B cell (primary cell): Measurements from ENCODE around the gene AXIN2. TPM values are rescaled to one million over a fixed set of nuclear protein-coding genes. Genes with fewer than 3 reads are reported as not detected.

Experiments used
- ATAC-seq: fragments of 200-7000 bp; cut with Tn5 transposase; one replicate; pipeline ENCODE4 v1.10.0; 2021; ENCODE audit warnings: low read depth, mild to moderate bottlenecking, moderate number of reproducible peaks, moderate library complexity
- CTCF ChIA-PET: fragments of 350-600 bp; sonication (Branson Sonifier 250); formaldehyde crosslinking; loops from one replicate; lab custom pipeline; 2021; ENCODE audit warnings: antibody characterized with exemption, inconsistent platforms; lab: Charles Lee
- POLR2A ChIA-PET: fragments of 350-600 bp; sonication (Branson Sonifier 250); formaldehyde crosslinking; loops from one replicate; lab custom pipeline; 2021; ENCODE audit warnings: antibody characterized with exemption; lab: Charles Lee
- DNase-seq: peaks from one replicate; pipeline ENCODE4 v3.0.0; 2013
- H2AFZ ChIP-seq: 2 replicates; pipeline ENCODE4 v1.6.1; 2012; ENCODE audit warnings: mild to moderate bottlenecking, low read depth, low read length; ENCODE audit not compliant: insufficient read depth, poor library complexity, severe bottlenecking
- H3K27ac ChIP-seq, 2 donors: 1 replicate in 1 of 2; 2 replicates in 1 of 2; pipeline ENCODE4 v1.5.1; 2012 to 2013; ENCODE audit warnings: low read length in 2 of 2, mild to moderate bottlenecking in 2 of 2, moderate library complexity in 1 of 2
- H3K27me3 ChIP-seq, 4 experiments: fragments of 200-600 bp in 1 of 4; sonication (generic) in 1 of 4; replicated peaks in 1 of 4; 1 replicate in 2 of 4; 2 replicates in 2 of 4; pipeline versions ENCODE4 v1.6.1 to v1.7.0; 2013 to 2016; ENCODE audit warnings: low read length in 3 of 4, mild to moderate bottlenecking in 2 of 4, mixed read lengths in 1 of 4, moderate library complexity in 1 of 4; ENCODE audit not compliant: insufficient read depth in 4 of 4, control insufficient read depth in 3 of 4; ENCODE audit errors: control extremely low read depth in 1 of 4
- H3K36me3 ChIP-seq, 2 experiments: replicated peaks in 1 of 2; 1 replicate in 1 of 2; 2 replicates in 1 of 2; pipeline versions ENCODE4 v1.6.1 to v1.7.1; 2013; ENCODE audit warnings: low read length in 1 of 2; ENCODE audit not compliant: insufficient read depth in 2 of 2, control insufficient read depth in 1 of 2; ENCODE audit errors: control extremely low read depth in 1 of 2, extremely low read depth in 1 of 2
- H3K4me1 ChIP-seq, 2 donors: fragments of 200-600 bp in 1 of 2; sonication (generic) in 1 of 2; 1 replicate in 1 of 2; 2 replicates in 1 of 2; pipeline versions ENCODE4 v1.5.1 to v1.6.1; 2013 to 2017; ENCODE audit warnings: low read length in 2 of 2; ENCODE audit not compliant: control insufficient read depth in 2 of 2, insufficient read depth in 2 of 2
- H3K4me2 ChIP-seq: replicated peaks from 2 replicates; pipeline ENCODE3; 2012; ENCODE audit warnings: mild to moderate bottlenecking, low read depth, low read length; ENCODE audit not compliant: poor library complexity, severe bottlenecking
- H3K4me3 ChIP-seq, 5 experiments: fragments of 200-600 bp in 1 of 5; sonication (generic) in 1 of 5; 1 replicate in 3 of 5; 2 replicates in 2 of 5; pipeline versions ENCODE4 v1.5.1 to v1.7.0; 2011 to 2016; ENCODE audit warnings: low read length in 4 of 5, mild to moderate bottlenecking in 4 of 5, low read depth in 2 of 5, control low read depth in 1 of 5, moderate library complexity in 1 of 5; ENCODE audit not compliant: insufficient read depth in 1 of 5; ENCODE audit errors: control extremely low read depth in 1 of 5, extremely low read depth in 1 of 5
- H3K79me2 ChIP-seq: fragments of 200-600 bp; sonication (generic); one replicate; pipeline ENCODE4 v1.6.0; 2016; ENCODE audit warnings: low read length; ENCODE audit not compliant: control insufficient read depth, insufficient read depth
- H3K9ac ChIP-seq: fragments of 200-600 bp; sonication (generic); 2 replicates; pipeline ENCODE4 v1.6.1; 2017; ENCODE audit warnings: mild to moderate bottlenecking, low read length, moderate library complexity
- H3K9me3 ChIP-seq, 3 donors: one replicate each; pipeline versions ENCODE4 v1.6.1 to v1.7.1; 2013; ENCODE audit warnings: low read length in 2 of 3; ENCODE audit not compliant: control insufficient read depth in 2 of 3, insufficient read depth in 1 of 3; ENCODE audit errors: control extremely low read depth in 1 of 3
- H4K20me1 ChIP-seq: 2 replicates; pipeline ENCODE4 v1.6.0; 2012; ENCODE audit warnings: mild to moderate bottlenecking, low read length; ENCODE audit not compliant: insufficient read depth, control insufficient read depth, poor library complexity, severe bottlenecking
- H3K27ac Mint-ChIP-seq: one replicate; pipeline ENCODE4 v1.8.0; 2021; ENCODE audit warnings: mixed read lengths
- H3K27me3 Mint-ChIP-seq: one replicate; pipeline ENCODE4 v1.8.0; 2021; ENCODE audit warnings: mixed read lengths
- H3K4me1 Mint-ChIP-seq: one replicate; pipeline ENCODE4 v1.8.0; 2021; ENCODE audit warnings: mixed read lengths
- H3K4me3 Mint-ChIP-seq: one replicate; pipeline ENCODE4 v1.8.0; 2021; ENCODE audit warnings: mixed read lengths
- H3K9me3 Mint-ChIP-seq: one replicate; pipeline ENCODE4 v1.8.0; 2022; ENCODE audit warnings: mixed read lengths; ENCODE audit not compliant: insufficient read depth
- CTCF ChIP-seq: fragments of 200-600 bp; IDR thresholded peaks from one replicate; pipeline ENCODE4 v1.8.0; 2022; ENCODE audit warnings: antibody characterized with exemption, mild to moderate bottlenecking
- EZH2 ChIP-seq: IDR thresholded peaks from 2 replicates; pipeline ENCODE4 v1.6.1; 2012; ENCODE audit warnings: borderline replicate concordance, low read depth, mild to moderate bottlenecking, moderate library complexity, low read length; ENCODE audit not compliant: insufficient read depth, poor library complexity, severe bottlenecking
- WGBS: methylation state at CpG from one replicate; pipeline ENCODE4 v1.1.5; 2013; ENCODE audit warnings: missing lambda C conversion rate; ENCODE audit not compliant: insufficient coverage; 5-methylcytosine and 5-hydroxymethylcytosine counted together
- intact Hi-C: fragments of 100-400 bp; cut with micrococcal nuclease; formaldehyde crosslinking; loops from one replicate; pipeline ENCODE4 v1.10.0; 2022
- polyA plus RNA-seq: library from polyadenylated mRNA; depleted of rRNA; stranded (reverse); fragments of >200 nt; gene quantifications from 2 replicates; pipeline ENCODE4 v1.2.3, GENCODE V29; 2012
- total RNA-seq, 2 donors: library from RNA; stranded (reverse); fragments of 120-200 nt in 1 of 2; gene quantifications; 1 replicate in 1 of 2; 2 replicates in 1 of 2; pipeline versions ENCODE4 v1.2.3 to v1.2.4, GENCODE V29; 2013 to 2022

The AXIN2 gene
- total and polyA plus RNA-seq, 2 donors (not counting 1 experiment from before 2014, with no cell fraction given): 0.16 to 1.2 TPM

GRCh38 chr17:65567566-65567965 lies 6.1 kb upstream of the AXIN2 start:
- H3K27me3 Mint-ChIP-seq: peaks cover 31% of the 10 kb centered on the region
- Histone ChIP-seq H3K4me3 (no peak overlapping the region), H3K27me3 (peaks cover 0 to 17% (median 2%) of the 10 kb centered on the region in 4 experiments), H3K9ac (no peak overlapping the region), H3K4me2 (no peak overlapping the region), H3K9me3 (peaks cover 0 to 11% (median 0%) of the 10 kb centered on the region in 3 donors), H3K79me2 (no peaks in the 10 kb centered on the region), H3K4me1 (peaks cover 6 to 38% of the 10 kb centered on the region in 2 donors), H3K36me3 (no peaks in the 10 kb centered on the region), H2AFZ (no peak overlapping the region), H4K20me1 (no peaks in the 10 kb centered on the region), H3K27ac (no peak overlapping the region)
- ChIA-PET CTCF (no interaction called here), POLR2A (no interaction called here)
- TF ChIP-seq EZH2 (no peak), CTCF (no peak)
- DNase-seq (no peak), ATAC-seq (no peak)
- intact Hi-C loops: no loop called here
- no peak overlapping the region for H3K27ac Mint-ChIP-seq
- no peak overlapping the region for H3K4me3 Mint-ChIP-seq
- H3K4me1 Mint-ChIP-seq: peaks cover 11% of the 10 kb centered on the region
- no CpG with 5 or more reads among the region's 12 CpGs for WGBS
- H3K9me3 Mint-ChIP-seq: no peaks in the 10 kb centered on the region

- ATAC-seq (no peak), DNase-seq (no peak)
- H4K20me1 ChIP-seq: no peaks in the 10 kb centered on the region
- H3K4me3 Mint-ChIP-seq: no peak overlapping the region
- no peaks in the 10 kb centered on the region for H3K36me3 ChIP-seq
- peaks cover 0 to 15% (median 0%) of the 10 kb centered on the region in 3 donors for H3K9me3 ChIP-seq
- no peak overlapping the region for H3K9ac ChIP-seq
- no peak overlapping the region for H2AFZ ChIP-seq
- no peak overlapping the region for H3K27ac ChIP-seq
- H3K4me2 ChIP-seq: no peak overlapping the region
- intact Hi-C loops: no loop called here
- ChIA-PET POLR2A (no interaction called here), CTCF (no interaction called here)
- peaks cover 10 to 43% of the 10 kb centered on the region in 2 donors for H3K4me1 ChIP-seq
- peaks cover 0 to 22% (median 2%) of the 10 kb centered on the region in 4 experiments for H3K27me3 ChIP-seq
- H3K79me2 ChIP-seq: no peaks in the 10 kb centered on the region
- H3K4me1 Mint-ChIP-seq: peaks cover 18% of the 10 kb centered on the region
- no peak overlapping the region for H3K27ac Mint-ChIP-seq
- H3K27me3 Mint-ChIP-seq: peaks cover 32% of the 10 kb centered on the region
- TF ChIP-seq CTCF (no peak), EZH2 (no peak)
- 84% methylated on average over 3 of the region's 4 CpGs for WGBS
- H3K4me3 ChIP-seq: no peak overlapping the region
- H3K9me3 Mint-ChIP-seq: no peaks in the 10 kb centered on the region
Measured at GRCh38 chr17:65565559-65565958, 4.1 kb upstream of the AXIN2 start.
